ENCODE data around the gene VPS13C.

GRCh38 chr15:62020576-62021160 lies 39.6 kb downstream of the VPS13C start:
- TF ChIP-seq TAF1 (IDR thresholded peaks at IDR 0.05; ENCODE audit: borderline replicate concordance, insufficient read depth, low read length) (no peak), POLR2AphosphoS5 (IDR thresholded peaks at IDR 0.05; ENCODE audit: low read depth, low read length) (no peak), REST (IDR thresholded peaks at IDR 0.05; ENCODE audit: insufficient read depth in 1 of 2, low read depth in 2 of 2, low read length in 2 of 2) (no peak), SIN3A (IDR thresholded peaks at IDR 0.05; ENCODE audit: borderline replicate concordance, insufficient read depth, low read length) (no peak)

Measured in PFSK-1 (cell line).